HG03439 (cell line): ENCODE measurements around the gene ZBTB7C.

Experiments
- ATAC-seq: cut with Tn5 transposase; IDR thresholded peaks from one replicate; pipeline ENCODE4 v1.9.1; 2021; ENCODE audit warnings: mild to moderate bottlenecking, moderate library complexity; ENCODE audit not compliant: unreplicated experiment

The ZBTB7C gene

GRCh38 chr18:48127606-48128005 lies 281.6 kb downstream of the ZBTB7C start:
- ATAC-seq: no peak

- ATAC-seq: no peak
Observed at GRCh38 chr18:48126240-48126639, 282.9 kb downstream of the ZBTB7C start.

GRCh38 chr18:48125724-48126123 lies 283.5 kb downstream of the ZBTB7C start:
- no peak for ATAC-seq

- no peak for ATAC-seq
Observed at GRCh38 chr18:48124857-48125626, 284.1 kb downstream of the ZBTB7C start.

GRCh38 chr18:48123941-48124340 lies 285.2 kb downstream of the ZBTB7C start:
- no peak for ATAC-seq

- ATAC-seq: no peak
Observed at GRCh38 chr18:48123324-48123723, 285.9 kb downstream of the ZBTB7C start.

- no peak for ATAC-seq
Observed at GRCh38 chr18:48122816-48123215, 286.4 kb downstream of the ZBTB7C start.

GRCh38 chr18:48122376-48122775 lies 286.8 kb downstream of the ZBTB7C start:
- no peak for ATAC-seq

GRCh38 chr18:48121752-48122151 lies 287.4 kb downstream of the ZBTB7C start:
- no peak for ATAC-seq

GRCh38 chr18:48119204-48119603 lies 290.0 kb downstream of the ZBTB7C start:
- no peak for ATAC-seq

GRCh38 chr18:48116873-48117630 lies 292.1 kb downstream of the ZBTB7C start:
- ATAC-seq: no peak

- no peak for ATAC-seq
Observed at GRCh38 chr18:48116017-48116416, 293.2 kb downstream of the ZBTB7C start.

- ATAC-seq: no peak
Observed at GRCh38 chr18:48113691-48114090, 295.5 kb downstream of the ZBTB7C start.

- ATAC-seq: no peak
Observed at GRCh38 chr18:48111587-48111986, 297.6 kb downstream of the ZBTB7C start.

GRCh38 chr18:48110797-48111196 lies 298.4 kb downstream of the ZBTB7C start:
- ATAC-seq: no peak

GRCh38 chr18:48109961-48110493 lies 299.2 kb downstream of the ZBTB7C start:
- no peak for ATAC-seq

- ATAC-seq: no peak
Observed at GRCh38 chr18:48108136-48108535, 301.0 kb downstream of the ZBTB7C start.

GRCh38 chr18:48106976-48107781 lies 302.0 kb downstream of the ZBTB7C start:
- no peak for ATAC-seq

- ATAC-seq: no peak
Observed at GRCh38 chr18:48106498-48106897, 302.7 kb downstream of the ZBTB7C start.

GRCh38 chr18:48105317-48105716 lies 303.9 kb downstream of the ZBTB7C start:
- no peak for ATAC-seq

- ATAC-seq: no peak
Observed at GRCh38 chr18:48104705-48105104, 304.5 kb downstream of the ZBTB7C start.
